HG03064 (cell line): ENCODE results near the gene ZDHHC19.
"Not testable (repeated sequence)": the region's sequence is repeated elsewhere in the genome, so short reads cannot be mapped to it uniquely, and the experiment has no call there.

ENCODE experiments used
- ATAC-seq: cut with Tn5 transposase; IDR thresholded peaks from one replicate; pipeline ENCODE4 v1.9.1; 2021; ENCODE audit warnings: low read depth; ENCODE audit not compliant: unreplicated experiment

The ZDHHC19 gene

GRCh38 chr3:196205442-196206205 lies 5.6 kb downstream of the ZDHHC19 start:
- not testable (repeated sequence) for ATAC-seq

- ATAC-seq = no peak
Measured at GRCh38 chr3:196203846-196204245, 7.4 kb downstream of the ZDHHC19 start.

- peak; percentile 53 for ATAC-seq
Measured at GRCh38 chr3:196202516-196202970, 8.7 kb downstream of the ZDHHC19 start.

GRCh38 chr3:196198771-196199753 lies 12.1 kb downstream of the ZDHHC19 start:
- no peak for ATAC-seq

GRCh38 chr3:196198081-196198675 lies 13.0 kb downstream of the ZDHHC19 start:
- no peak for ATAC-seq

- no peak for ATAC-seq
Measured at GRCh38 chr3:196197524-196197923, 13.7 kb downstream of the ZDHHC19 start.

- no peak for ATAC-seq
Measured at GRCh38 chr3:196195664-196196265, 15.4 kb downstream of the ZDHHC19 start.

GRCh38 chr3:196194542-196194915 lies 16.7 kb downstream of the ZDHHC19 start:
- no peak for ATAC-seq

- ATAC-seq = no peak
Measured at GRCh38 chr3:196193736-196194541, 17.3 kb downstream of the ZDHHC19 start.

- no peak for ATAC-seq
Measured at GRCh38 chr3:196193133-196193735, 18.0 kb downstream of the ZDHHC19 start.

- no peak for ATAC-seq
Measured at GRCh38 chr3:196192524-196193051, 18.6 kb downstream of the ZDHHC19 start.

- no peak for ATAC-seq
Measured at GRCh38 chr3:196192036-196192523, 19.1 kb downstream of the ZDHHC19 start.

GRCh38 chr3:196189566-196190347 lies 21.4 kb downstream of the ZDHHC19 start:
- no peak for ATAC-seq

- ATAC-seq = no peak
Measured at GRCh38 chr3:196186651-196187573, 24.3 kb downstream of the ZDHHC19 start.

GRCh38 chr3:196184881-196185280 lies 26.3 kb downstream of the ZDHHC19 start:
- ATAC-seq = no peak

GRCh38 chr3:196184169-196184432 lies 27.1 kb downstream of the ZDHHC19 start:
- not testable (repeated sequence) for ATAC-seq

- no peak for ATAC-seq
Measured at GRCh38 chr3:196181127-196181546, 30.1 kb downstream of the ZDHHC19 start.
